Measurements from ENCODE around the gene CBARP.
"Not testable (repeated sequence)": the region's sequence is repeated elsewhere in the genome, so short reads cannot be mapped to it uniquely, and the experiment has no call there.

CBARP gene

GRCh38 chr19:1224047-1224825 lies 13.6 kb downstream of the CBARP start:
- FAIRE-seq, result no peak

DNA sequence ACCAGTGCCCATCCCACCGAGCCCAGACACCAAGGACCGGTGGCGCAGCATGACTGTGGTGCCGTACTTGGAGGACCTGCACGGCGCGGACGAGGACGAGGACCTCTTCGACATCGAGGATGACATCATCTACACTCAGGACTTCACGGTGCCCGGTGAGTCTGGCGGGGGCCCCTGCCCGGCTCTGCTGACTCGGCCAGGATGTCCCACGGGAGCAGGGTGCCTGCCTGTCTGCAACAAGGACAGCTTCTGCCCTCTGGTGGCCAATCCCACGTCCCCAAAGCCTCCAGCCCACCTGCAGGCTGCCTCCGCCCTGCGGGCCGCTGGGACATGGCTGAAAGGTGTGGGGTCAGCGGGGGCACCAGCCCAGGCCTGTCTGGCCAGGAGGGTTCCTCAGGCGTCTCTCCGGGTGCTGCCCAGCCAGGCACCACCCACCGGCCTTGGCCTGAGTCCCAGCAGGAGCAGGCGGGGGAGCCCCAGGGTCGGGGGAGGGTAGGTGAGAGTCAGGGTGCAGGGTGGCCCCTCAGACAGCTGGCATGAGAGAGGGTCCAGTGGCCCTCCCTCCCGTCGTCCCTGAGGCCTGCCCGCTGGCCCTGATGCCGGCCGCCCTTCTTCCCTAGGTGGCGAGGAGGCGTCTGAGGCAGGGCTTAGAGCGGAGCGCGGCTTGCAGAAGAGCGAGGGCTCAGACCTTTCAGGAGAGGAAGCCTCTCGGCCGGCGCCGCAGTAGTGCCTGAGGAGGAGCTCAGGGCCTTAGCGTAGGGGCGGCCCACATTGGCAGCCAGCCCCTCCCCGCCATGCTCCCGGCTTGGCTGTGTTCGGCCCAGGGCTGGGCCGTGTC lies 14.6 kb downstream of the CBARP start:
- no peak for FAIRE-seq

- FAIRE-seq, result no peak
Observed at GRCh38 chr19:1222394-1222793, 15.4 kb downstream of the CBARP start.

- no peak for FAIRE-seq
Observed at GRCh38 chr19:1221904-1222255, 15.9 kb downstream of the CBARP start.

DNA sequence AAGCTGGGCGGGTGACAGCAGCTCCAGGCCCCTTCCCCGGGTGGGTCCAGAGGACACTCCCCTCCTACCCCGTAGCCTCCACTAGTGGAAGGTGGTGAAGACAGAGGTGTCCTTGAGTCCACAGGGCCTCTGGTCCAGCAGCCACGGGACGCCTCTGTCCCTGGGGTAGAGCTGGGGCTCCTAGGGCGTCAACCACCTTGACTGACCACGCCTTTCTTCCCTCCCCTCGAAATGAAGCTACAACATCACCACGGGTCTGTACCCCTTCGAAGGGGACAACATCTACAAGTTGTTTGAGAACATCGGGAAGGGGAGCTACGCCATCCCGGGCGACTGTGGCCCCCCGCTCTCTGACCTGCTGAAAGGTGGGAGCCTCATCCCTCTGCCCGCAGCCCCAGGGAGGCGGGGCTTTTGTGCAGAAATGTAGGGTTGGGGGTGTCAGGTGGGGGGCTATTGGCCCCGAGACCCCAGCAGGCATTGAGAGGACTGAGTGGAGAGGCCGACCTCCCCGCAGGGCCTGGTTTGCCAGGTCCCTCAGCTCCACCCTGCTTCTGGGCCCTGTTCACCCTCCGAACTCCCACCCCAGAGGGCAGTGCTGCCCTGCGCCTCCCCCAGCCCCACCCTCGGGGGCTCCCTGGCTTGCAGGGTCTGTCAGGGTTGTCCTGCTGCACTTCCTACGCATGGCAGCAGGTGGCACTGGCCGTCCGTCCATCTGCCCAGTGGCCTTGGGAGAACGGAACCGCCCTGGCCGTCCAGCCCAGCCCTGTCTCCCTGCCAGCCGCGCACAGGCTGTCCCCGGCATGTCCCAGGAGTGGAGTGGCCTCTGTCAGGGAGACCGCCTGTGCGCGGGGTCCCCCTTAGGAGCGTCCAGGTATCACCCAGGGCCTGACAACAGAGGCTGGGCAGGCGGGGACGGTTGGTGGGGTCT lies 16.6 kb downstream of the CBARP start:
- no peak for FAIRE-seq

- no peak for FAIRE-seq
Observed at GRCh38 chr19:1220477-1220930, 17.3 kb downstream of the CBARP start.

- no peak for FAIRE-seq
Observed at GRCh38 chr19:1219786-1220476, 17.9 kb downstream of the CBARP start.

DNA sequence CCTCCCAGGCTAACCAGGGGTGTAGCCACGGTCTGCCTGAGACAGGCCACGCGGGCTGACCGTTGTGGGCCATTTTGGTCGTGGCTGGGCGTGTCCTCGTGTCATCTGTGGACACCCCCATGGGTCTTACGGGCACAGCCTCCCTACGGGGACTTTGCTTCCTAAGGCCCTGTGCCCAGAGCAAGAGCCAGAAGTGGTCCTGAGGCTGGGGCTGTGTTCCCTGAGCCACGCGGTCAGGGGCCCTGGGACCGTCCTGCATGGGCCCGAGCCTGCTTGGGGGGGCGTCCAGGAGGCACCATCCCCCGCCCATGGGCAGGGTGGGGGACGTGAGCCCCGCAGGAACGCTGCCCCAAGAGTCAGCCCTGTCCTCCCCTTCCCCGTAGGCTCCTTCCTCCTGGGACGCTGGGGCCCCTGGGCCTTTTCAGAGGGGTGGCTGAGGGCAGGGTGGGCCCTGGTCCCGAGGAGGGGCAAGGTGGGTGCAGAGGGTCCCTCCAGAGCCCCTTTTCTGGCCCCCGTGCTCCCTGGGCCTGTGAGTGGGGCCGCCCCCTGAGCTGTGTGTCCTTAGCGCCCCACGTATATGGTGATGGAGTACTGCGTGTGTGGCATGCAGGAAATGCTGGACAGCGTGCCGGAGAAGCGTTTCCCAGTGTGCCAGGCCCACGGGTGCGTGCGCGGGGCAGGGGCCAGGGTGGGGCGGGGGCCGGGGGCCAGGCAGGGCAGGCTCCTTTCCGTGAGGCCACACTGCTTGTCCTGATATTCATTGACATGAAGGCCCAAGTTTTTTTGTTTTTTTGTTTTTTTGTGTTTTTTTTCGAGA lies 18.8 kb downstream of the CBARP start:
- FAIRE-seq, result no peak

GRCh38 chr19:1217366-1217765 lies 20.4 kb downstream of the CBARP start:
- no peak for FAIRE-seq

DNA sequence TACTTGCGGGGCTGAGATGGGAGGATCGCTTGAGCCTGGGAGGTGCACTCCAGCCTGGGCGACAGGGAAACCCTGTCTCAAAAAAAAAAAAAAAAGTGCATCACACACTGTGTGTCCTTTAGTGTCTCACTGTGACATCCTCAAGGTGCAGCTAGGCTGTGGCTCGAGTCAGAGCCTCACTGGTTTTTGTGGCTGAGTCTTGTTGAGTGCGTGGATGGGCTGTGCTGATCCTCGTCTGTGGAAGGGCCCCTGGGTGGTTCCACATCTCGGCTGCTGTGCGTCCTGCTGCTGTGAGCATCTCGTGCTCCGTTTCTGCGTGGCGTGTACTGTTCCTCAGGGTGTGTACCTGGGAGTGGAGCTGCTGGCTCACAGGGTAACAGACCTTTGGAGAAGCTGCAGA lies 21.0 kb downstream of the CBARP start:
- FAIRE-seq, result no peak

- no peak for FAIRE-seq
Observed at GRCh38 chr19:1214862-1215731, 22.7 kb downstream of the CBARP start.

- no peak for FAIRE-seq
Observed at GRCh38 chr19:1214299-1214861, 23.4 kb downstream of the CBARP start.

GRCh38 chr19:1213391-1214286 lies 24.2 kb downstream of the CBARP start:
- no peak for FAIRE-seq

DNA sequence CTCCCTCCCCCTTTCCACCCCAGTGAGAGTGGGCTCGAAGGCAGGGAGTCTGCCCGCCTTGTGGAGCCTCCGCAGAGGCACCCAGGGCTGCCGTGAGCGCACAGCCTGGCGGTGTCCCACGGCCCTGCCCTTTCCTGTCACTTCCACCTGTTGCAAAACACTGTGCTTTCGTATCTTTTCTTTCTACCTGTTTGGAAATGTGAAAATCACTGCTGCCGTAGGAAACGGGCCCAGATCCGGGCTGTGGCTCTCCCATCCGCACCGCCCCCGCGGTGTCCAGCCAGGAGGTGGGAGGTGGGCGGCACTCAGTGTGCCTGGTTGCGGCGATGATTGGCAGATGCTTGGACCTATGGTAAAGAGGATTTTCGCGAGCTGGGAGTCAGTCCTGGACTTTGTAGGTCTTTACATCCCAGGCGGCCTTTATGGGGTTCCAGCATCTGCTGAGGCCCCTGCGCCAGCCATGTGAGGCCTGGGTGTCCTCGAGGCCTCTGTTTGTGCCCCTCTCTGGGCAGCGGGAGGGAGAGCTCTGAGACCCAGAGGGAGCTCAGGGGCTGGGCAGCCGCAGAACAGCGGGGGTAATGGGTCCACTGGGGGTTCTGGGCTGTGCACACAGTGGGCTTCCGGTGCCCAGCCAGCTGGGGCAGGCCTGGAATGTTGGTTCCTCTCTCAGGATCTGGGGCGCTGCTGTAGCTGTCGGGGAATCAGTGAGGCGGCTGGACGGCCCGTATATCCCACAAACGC lies 26.1 kb downstream of the CBARP start:
- no peak for FAIRE-seq

DNA sequence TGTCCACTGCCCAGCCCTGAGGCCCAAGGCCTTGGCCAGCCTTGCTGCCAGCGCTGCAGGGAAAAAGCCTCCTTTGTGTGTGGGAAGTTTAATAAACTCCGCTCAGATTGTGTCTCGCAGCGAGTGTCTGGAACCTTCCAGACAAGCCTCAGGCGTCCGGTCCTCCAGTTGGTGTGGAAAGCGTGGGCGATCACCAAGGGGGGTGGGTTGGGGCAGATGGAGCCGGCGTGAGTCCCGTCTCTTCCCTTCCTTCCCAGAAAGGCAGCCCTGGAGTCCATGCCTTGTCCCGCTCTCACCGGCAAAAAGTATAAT lies 27.6 kb downstream of the CBARP start:
- FAIRE-seq, result no peak

DNA sequence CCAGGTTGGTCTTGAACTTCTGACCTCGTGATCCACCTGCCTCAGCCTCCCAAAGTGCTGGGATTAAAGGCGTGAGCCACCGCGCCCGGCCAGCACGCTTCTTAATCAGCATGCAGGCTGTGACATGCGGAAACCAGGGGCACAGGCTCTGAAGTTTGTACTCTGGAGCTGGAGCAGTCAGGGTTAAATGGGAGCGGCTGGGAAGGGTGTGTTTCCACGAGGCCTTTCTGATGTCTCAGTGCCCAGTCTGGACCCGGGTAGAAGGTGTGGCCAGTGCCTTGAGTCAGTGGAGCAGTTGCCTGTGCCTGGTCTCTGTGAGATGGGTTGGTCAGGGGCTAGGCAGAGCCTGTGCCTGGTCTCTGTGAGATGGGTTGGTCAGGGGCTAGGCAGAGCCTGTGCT lies 29.0 kb downstream of the CBARP start:
- FAIRE-seq, result not testable (repeated sequence)

DNA sequence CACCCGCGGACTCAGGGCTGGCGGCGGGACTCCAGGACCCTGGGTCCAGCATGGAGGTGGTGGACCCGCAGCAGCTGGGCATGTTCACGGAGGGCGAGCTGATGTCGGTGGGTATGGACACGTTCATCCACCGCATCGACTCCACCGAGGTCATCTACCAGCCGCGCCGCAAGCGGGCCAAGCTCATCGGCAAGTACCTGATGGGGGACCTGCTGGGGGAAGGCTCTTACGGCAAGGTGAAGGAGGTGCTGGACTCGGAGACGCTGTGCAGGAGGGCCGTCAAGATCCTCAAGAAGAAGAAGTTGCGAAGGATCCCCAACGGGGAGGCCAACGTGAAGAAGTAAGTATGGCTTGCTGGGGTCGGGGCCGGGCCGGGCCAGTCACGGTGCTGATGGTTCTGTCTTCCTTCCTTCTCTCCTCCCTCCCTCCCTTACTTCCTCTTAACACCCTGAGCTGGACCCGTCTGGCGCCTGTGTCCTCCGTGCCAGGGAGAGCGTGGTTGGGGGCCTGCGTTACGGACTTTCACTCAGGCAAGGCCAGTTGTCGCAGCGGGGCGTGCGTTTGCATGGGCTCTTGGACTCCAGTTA lies 30.8 kb downstream of the CBARP start:
- no peak for FAIRE-seq

Measured in A204.1 (cell line).